Fibroblast of villous mesenchyme (primary cell): ENCODE data around the gene MBD4. TPM values are rescaled to one million over a fixed set of nuclear protein-coding genes. Genes with fewer than 3 reads are reported as not detected.

Experiments used
- DNase-seq: peaks from one replicate; pipeline ENCODE4 v3.0.0-alpha.2; 2010; ENCODE audit warnings: low read depth
- H3K4me3 ChIP-seq: 2 replicates; pipeline ENCODE4 v1.5.1; 2011; ENCODE audit warnings: low read depth, mild to moderate bottlenecking, low read length
- CTCF ChIP-seq: IDR thresholded peaks from 2 replicates; pipeline ENCODE4 v1.5.1; 2012; ENCODE audit warnings: low read depth, mild to moderate bottlenecking, low read length; ENCODE audit not compliant: insufficient read depth
- small RNA-seq: library from RNA; depleted of rRNA; stranded (forward); fragments of <200 nt; gene quantifications from one replicate; pipeline ENCODE3, GENCODE V24; 2012
- total RNA-seq: library from RNA; depleted of rRNA; stranded (reverse); fragments of >200 nt; gene quantifications from 2 replicates; pipeline ENCODE4 v1.2.3, GENCODE V29; 2012

Gene MBD4
- total RNA-seq, 1 donor = 32.0 TPM

GRCh38 chr3:129382366-129382765 is 57.4 kb downstream of the MBD4 start:
- no peak for TF ChIP-seq CTCF
- no peak overlapping the region for H3K4me3 ChIP-seq
- no peak for DNase-seq

Small RNA genes within 50 kb of the gene (small RNA-seq; reads per million reads assigned to genes)
- gene SNORA7B = not detected

Other genes with a start within 250 kb of the MBD4 start
- 371 and 402 TPM in 2 replicates for gene COPG1, start 190.3 kb downstream of the MBD4 start, total RNA-seq
- gene HMCES, start 161.1 kb downstream of the MBD4 start, total RNA-seq = 18.0 and 29.4 TPM in 2 replicates
- gene EFCAB12, start 11.3 kb downstream of the MBD4 start, total RNA-seq = not detected in 2 replicates
- 19.9 and 21.3 TPM in 2 replicates for gene IFT122, start 276 bp upstream of the MBD4 start, total RNA-seq
- gene RHO, start 88.7 kb upstream of the MBD4 start, total RNA-seq = not detected in 2 replicates
- not detected in 2 replicates for gene H1-8, start 103.2 kb upstream of the MBD4 start, total RNA-seq
- 91.8 and 97.2 TPM in 2 replicates for gene PLXND1, start 166.7 kb upstream of the MBD4 start, total RNA-seq